H1 (cell line): ENCODE results near the gene GRAMD1B. TPM values are rescaled to one million over a fixed set of nuclear protein-coding genes. Genes with fewer than 3 reads are reported as not detected.
A peak's percentile ranks its signal among the peaks of the same experiment; 100 is the strongest.

ENCODE experiments used
- CTCF ChIA-PET: fragments of 300-600 bp; sonication (Branson Sonifier 250); formaldehyde crosslinking; loops from one replicate; lab custom pipeline; 2021; ENCODE audit not compliant: partially characterized antibody; lab: Charles Lee
- POLR2A ChIA-PET: fragments of 300-600 bp; sonication (Branson Sonifier 250); formaldehyde crosslinking; loops from one replicate; lab custom pipeline; 2021; ENCODE audit warnings: inconsistent platforms; ENCODE audit not compliant: partially characterized antibody; lab: Charles Lee
- DNase-seq, 2 experiments: peaks; one replicate each; pipeline versions ENCODE4 v3.0.0 to v3.0.0-alpha.2; 2010 to 2022; ENCODE audit warnings: low spot score in 2 of 2, low read depth in 1 of 2, mixed read lengths in 1 of 2
- FAIRE-seq: peaks from 2 replicates; lab custom pipeline; 2011; peaks lifted over from hg19 to GRCh38; lab: Jason Lieb, UNC
- H2AFZ ChIP-seq: 2 replicates; pipeline ENCODE4 v1.8.1; 2012; ENCODE audit warnings: low read length, inconsistent platforms
- H2AK5ac ChIP-seq: 2 replicates; pipeline ENCODE4 v1.6.1; 2013; ENCODE audit warnings: low read depth, low read length
- H2BK120ac ChIP-seq: replicated peaks from 2 replicates; pipeline ENCODE3; 2013; ENCODE audit warnings: low read depth, low read length, inconsistent platforms
- H2BK12ac ChIP-seq: 2 replicates; pipeline ENCODE4 v1.6.1; 2013; ENCODE audit warnings: low read depth, low read length
- H2BK15ac ChIP-seq: 2 replicates; pipeline ENCODE4 v1.6.1; 2013; ENCODE audit warnings: low read length
- H2BK20ac ChIP-seq: 2 replicates; pipeline ENCODE4 v1.6.1; 2013; ENCODE audit warnings: low read length
- H2BK5ac ChIP-seq: 2 replicates; pipeline ENCODE4 v1.6.1; 2013; ENCODE audit warnings: low read depth, low read length
- H3K14ac ChIP-seq: 2 replicates; pipeline ENCODE4 v1.6.1; 2013; ENCODE audit warnings: inconsistent platforms; ENCODE audit not compliant: insufficient read length
- H3K18ac ChIP-seq: 2 replicates; pipeline ENCODE4 v1.6.1; 2013; ENCODE audit warnings: low read length; ENCODE audit errors: extremely low read depth
- H3K23ac ChIP-seq: 2 replicates; pipeline ENCODE4 v1.6.1; 2013; ENCODE audit warnings: inconsistent platforms; ENCODE audit not compliant: insufficient read length
- H3K23me2 ChIP-seq: 2 replicates; pipeline ENCODE4 v1.6.1; 2013; ENCODE audit warnings: low read depth, low read length
- H3K27ac ChIP-seq: 2 replicates; pipeline ENCODE4 v1.6.1; 2011; ENCODE audit warnings: low read depth, low read length, inconsistent platforms
- H3K27me3 ChIP-seq, 4 experiments: replicated peaks in 1 of 4; 1 replicate in 1 of 4; 2 replicates in 3 of 4; pipeline versions ENCODE4 v1.6.1 to v1.8.1; 2011 to 2013; ENCODE audit warnings: low read length in 3 of 4, mild to moderate bottlenecking in 3 of 4, inconsistent platforms in 2 of 4, mixed read lengths in 2 of 4, moderate library complexity in 1 of 4; ENCODE audit not compliant: control insufficient read depth in 3 of 4, insufficient read depth in 3 of 4; ENCODE audit errors: extremely low read depth in 1 of 4
- H3K36me3 ChIP-seq, 4 experiments: 2 replicates each; pipeline versions ENCODE4 v1.6.1 to v1.8.1; 2011 to 2013; ENCODE audit warnings: mild to moderate bottlenecking in 4 of 4, low read length in 3 of 4, moderate library complexity in 2 of 4, control low read depth in 1 of 4, inconsistent platforms in 1 of 4; ENCODE audit not compliant: insufficient read depth in 4 of 4, control insufficient read depth in 2 of 4
- H3K4ac ChIP-seq: replicated peaks from 2 replicates; pipeline ENCODE3; 2013; ENCODE audit warnings: low read length, low read depth, mixed read lengths, inconsistent platforms; ENCODE audit not compliant: insufficient read length
- H3K4me1 ChIP-seq, 4 experiments: replicated peaks in 1 of 4; 1 replicate in 1 of 4; 2 replicates in 3 of 4; pipeline versions ENCODE4 v1.6.1 to v1.8.1; 2011 to 2013; ENCODE audit warnings: low read length in 3 of 4, inconsistent platforms in 2 of 4, mixed read lengths in 1 of 4; ENCODE audit not compliant: insufficient read depth in 4 of 4, control insufficient read depth in 3 of 4
- H3K4me2 ChIP-seq, 2 experiments: 2 replicates each; pipeline versions ENCODE4 v1.6.1 to v1.8.1; 2011 to 2013; ENCODE audit warnings: low read depth in 2 of 2, low read length in 2 of 2, control low read depth in 1 of 2, inconsistent platforms in 1 of 2, mild to moderate bottlenecking in 1 of 2; ENCODE audit not compliant: insufficient read depth in 1 of 2
- H3K4me3 ChIP-seq, 4 experiments: fragments of 200-600, 300-600 bp in 1 of 4; sonication (generic), shearing (Covaris generic), sonication (Bioruptor Twin) in 1 of 4; 2 replicates each; pipeline versions ENCODE4 v1.5.1 to v1.8.1; 2011 to 2016; ENCODE audit warnings: low read length in 4 of 4, low read depth in 3 of 4, control low read depth in 2 of 4, inconsistent platforms in 2 of 4, mild to moderate bottlenecking in 2 of 4, mixed read lengths in 1 of 4, moderate library complexity in 1 of 4; ENCODE audit not compliant: insufficient read depth in 2 of 4; ENCODE audit errors: extremely low read depth in 1 of 4
- H3K56ac ChIP-seq: replicated peaks from 2 replicates; pipeline ENCODE3; 2013; ENCODE audit warnings: low read depth, mild to moderate bottlenecking, mixed read lengths, low read length, inconsistent platforms; ENCODE audit not compliant: insufficient read length
- H3K79me1 ChIP-seq: 2 replicates; pipeline ENCODE4 v1.6.1; 2013; ENCODE audit warnings: low read depth, low read length, control low read depth
- H3K79me2 ChIP-seq, 2 experiments: 2 replicates each; pipeline versions ENCODE4 v1.6.1 to v1.8.1; 2012 to 2013; ENCODE audit warnings: low read length in 2 of 2, mild to moderate bottlenecking in 2 of 2, inconsistent platforms in 1 of 2; ENCODE audit not compliant: insufficient read depth in 2 of 2, control insufficient read depth in 1 of 2
- H3K9ac ChIP-seq, 4 experiments: replicated peaks in 1 of 4; 1 replicate in 1 of 4; 2 replicates in 3 of 4; pipeline versions ENCODE4 v1.6.1 to v1.8.1; 2011 to 2013; ENCODE audit warnings: low read depth in 3 of 4, low read length in 3 of 4, control low read depth in 2 of 4, mild to moderate bottlenecking in 2 of 4, moderate library complexity in 2 of 4, inconsistent platforms in 1 of 4; ENCODE audit errors: extremely low read depth in 1 of 4
- H3K9me3 ChIP-seq, 2 experiments: 2 replicates each; pipeline versions ENCODE4 v1.6.1 to v1.8.1; 2012 to 2013; ENCODE audit warnings: mild to moderate bottlenecking in 2 of 2, moderate library complexity in 2 of 2, control low read depth in 1 of 2, inconsistent platforms in 1 of 2, low read depth in 1 of 2, low read length in 1 of 2, mixed read lengths in 1 of 2; ENCODE audit not compliant: insufficient read depth in 2 of 2
- H4K20me1 ChIP-seq, 2 experiments: replicated peaks in 1 of 2; 2 replicates each; pipeline versions ENCODE3 to v1.8.1; 2011 to 2013; ENCODE audit warnings: inconsistent platforms in 2 of 2, low read length in 2 of 2, mild to moderate bottlenecking in 1 of 2; ENCODE audit not compliant: insufficient read depth in 2 of 2, control insufficient read depth in 1 of 2
- H4K5ac ChIP-seq: 2 replicates; pipeline ENCODE4 v1.6.1; 2013; ENCODE audit warnings: low read length, low read depth, mixed read lengths, inconsistent platforms; ENCODE audit not compliant: insufficient read length
- H4K8ac ChIP-seq: 2 replicates; pipeline ENCODE4 v1.8.0; 2013; ENCODE audit warnings: mild to moderate bottlenecking, moderate library complexity, low read length, inconsistent platforms; ENCODE audit not compliant: insufficient read depth; ENCODE audit errors: extremely low read depth
- H4K91ac ChIP-seq: replicated peaks from 2 replicates; pipeline ENCODE3; 2013; ENCODE audit warnings: low read length, mixed read lengths, inconsistent platforms; ENCODE audit not compliant: insufficient read length
- WGBS, 2 experiments: shearing (Covaris generic) in 1 of 2; methylation state at CpG; one replicate each; pipeline versions ENCODE4 v1.1.6 to v1.1.7; 2013 to 2015; ENCODE audit warnings: low lambda C conversion rate in 2 of 2, mixed read lengths in 2 of 2, inconsistent platforms in 1 of 2, low coverage in 1 of 2, missing lambda C conversion rate in 1 of 2; ENCODE audit not compliant: insufficient replicate concordance in 2 of 2, insufficient coverage in 1 of 2, insufficient read length in 1 of 2; ENCODE audit errors: extremely low coverage in 1 of 2, missing lambda C conversion rate in 1 of 2; 5-methylcytosine and 5-hydroxymethylcytosine counted together
- polyA plus RNA-seq, 7 experiments: library from polyadenylated mRNA; depleted of rRNA in 3 of 7; stranded (reverse) in 5 of 7; unstranded in 2 of 7; fragments of >200 nt in 5 of 7; fragments of 200-250 nt in 2 of 7; gene quantifications; 1 replicate in 5 of 7; 2 replicates in 1 of 7; 4 replicates in 1 of 7; pipeline versions ENCODE4 v1.2.1 to v1.2.3, GENCODE V29; 2011 to 2013; ENCODE audit warnings: missing spikeins in 2 of 7, mixed read lengths in 2 of 7
- total RNA-seq: library from RNA; stranded (reverse); fragmentation: NEBNext Ultra II Directional; extraction: Animal tissue kit (Norgen Biotek cat#: 25700); gene quantifications from 2 replicates; pipeline ENCODE4 v1.2.1, GENCODE V29; 2021

GRAMD1B gene
- total and polyA plus RNA-seq, 2 of the 8 experiments (the other 6 are each of a cell fraction or from before 2014, with no cell fraction given): 10.1 to 21.2 TPM

DNA sequence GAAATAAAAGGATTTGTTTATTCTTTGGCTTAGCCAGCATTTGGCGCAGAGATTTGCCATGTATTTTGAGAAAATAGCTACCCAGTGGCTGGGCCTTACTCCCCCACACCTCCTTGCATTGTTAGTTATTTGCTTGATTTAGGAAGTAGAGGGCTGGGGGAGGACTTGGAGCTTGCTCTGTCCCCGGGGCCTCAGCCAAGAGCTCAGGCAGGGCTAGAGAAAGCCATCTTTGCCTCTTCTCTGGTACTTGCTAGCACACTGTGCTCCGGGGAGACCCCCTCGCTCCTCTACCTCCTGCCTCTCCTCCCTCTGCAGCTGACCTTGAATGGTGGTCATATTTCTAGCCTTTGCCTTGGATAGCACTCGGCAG is 131.3 kb downstream of the GRAMD1B start:
- no peak overlapping the region for H3K27ac ChIP-seq
- FAIRE-seq: no peak

More for the DNA sequence above, 131.3 kb downstream of the GRAMD1B start:
- Histone ChIP-seq H3K56ac (no peak overlapping the region), H4K5ac (no peak overlapping the region), H3K79me2 (peaks cover 3 to 4% of the 10 kb centered on the region in 2 experiments; a peak in 2 of 4 replicates), H3K14ac (no peak overlapping the region), H3K4me2 (no peak overlapping the region), H3K27me3 (no peaks in the 10 kb centered on the region), H2AK5ac (no peak overlapping the region), H2BK5ac (no peak overlapping the region), H2BK20ac (no peak overlapping the region), H2AFZ (no peak overlapping the region), H4K20me1 (no peaks in the 10 kb centered on the region), H3K36me3 (no peaks in the 10 kb centered on the region), H3K18ac (no peak overlapping the region), H3K4me3 (no peak overlapping the region; a peak in 1 of 8 replicates), H3K4me1 (peaks cover 8 to 23% (median 16%) of the 10 kb centered on the region in 4 experiments), H3K23me2 (no peaks in the 10 kb centered on the region; the same call in 1 of the 2 replicates), H4K91ac (peak overlapping the region; percentile 11), H3K9me3 (no peaks in the 10 kb centered on the region), H3K9ac (no peak overlapping the region), H4K8ac (no peak overlapping the region), H3K4ac (no peak overlapping the region), H2BK15ac (no peak overlapping the region), H2BK12ac (peak overlapping the region; percentile 96; the same call in 1 of the 2 replicates), H3K23ac (no peak overlapping the region), H3K79me1 (peaks cover 3% of the 10 kb centered on the region; the same call in 1 of the 2 replicates), H2BK120ac (no peak overlapping the region)
- DNase-seq: no peak
- POLR2A ChIA-PET: interaction anchor here (0.7 to 1.9 kb wide), 7 partner anchors 10 to 45 kb away, joined by 3 to 6 read pairs (median 3); no protein-coding TSS in a partner anchor
- WGBS, 2 experiments: 82% methylated on average over 5 of the region's 5 CpGs; no CpG with 5 or more reads in 1 of the 2 experiments
- CTCF ChIA-PET: interaction anchor here (0.8 to 10.1 kb wide), 27 partner anchors 8 to 332 kb away, joined by 3 to 115 read pairs (median 6); no protein-coding TSS in a partner anchor
